Stimulated activated CD8-positive, alpha-beta memory T cell treated with anti-CD3 and anti-CD28 coated beads, Interleukin-7, amount 100 ng/mL, for 1 hour (primary cell): ENCODE measurements around the gene SET.
A peak's percentile ranks its signal among the peaks of the same experiment; 100 is the strongest.
"Not testable (repeated sequence)": the region's sequence is repeated elsewhere in the genome, so short reads cannot be mapped to it uniquely, and the experiment has no call there.

Experiments used
- DNase-seq, 2 donors: peaks; one replicate each; pipeline ENCODE4 v3.0.0-alpha.2; 2020; ENCODE audit warnings: low read depth in 2 of 2

Gene SET

DNA sequence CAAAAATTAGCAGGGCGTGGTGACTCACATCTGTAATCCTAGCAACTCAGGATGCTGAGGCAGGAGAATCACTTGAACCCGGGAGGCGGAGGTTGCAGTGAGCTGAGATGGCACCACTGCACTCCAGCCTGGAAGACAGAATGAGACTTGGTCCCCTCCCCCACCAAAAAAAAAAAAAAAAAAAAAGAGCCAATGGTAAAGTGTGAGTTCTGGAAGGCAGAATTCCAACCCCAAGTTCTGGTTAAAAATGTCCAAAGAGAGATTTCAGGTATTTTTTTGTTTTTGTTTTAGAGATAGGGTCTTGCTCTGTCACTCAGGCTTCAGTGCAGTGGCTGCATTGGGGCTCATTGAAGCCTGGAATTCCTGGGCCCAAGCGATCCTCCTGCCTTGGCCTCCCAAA, 1.6 kb upstream of the SET start:
- no peak for DNase-seq

DNA sequence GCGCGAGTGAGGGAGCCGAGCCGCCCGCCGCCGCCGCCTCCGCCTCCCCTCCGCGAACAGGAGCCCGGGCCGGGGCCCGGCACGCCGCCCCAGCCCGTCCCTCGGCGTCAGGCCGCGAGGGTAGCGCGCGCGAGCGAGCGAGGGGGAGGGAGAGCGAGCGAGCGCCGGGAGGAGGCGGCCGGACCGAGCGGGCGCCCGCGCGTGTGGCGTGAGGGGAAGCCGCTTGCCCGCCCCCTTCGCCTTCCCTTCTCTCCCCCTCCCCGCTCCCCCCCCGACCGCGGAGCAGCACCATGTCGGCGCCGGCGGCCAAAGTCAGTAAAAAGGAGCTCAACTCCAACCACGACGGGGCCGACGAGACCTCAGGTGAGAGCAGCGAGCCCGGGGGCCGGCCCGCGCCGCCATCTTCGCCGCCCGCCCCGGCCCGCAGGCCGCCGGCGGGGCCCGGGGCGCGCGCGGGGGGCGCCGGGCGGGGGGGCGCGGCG, 312 bp downstream of the SET start:
- peak in 1 of 2 donors; percentile 25 for DNase-seq

DNA sequence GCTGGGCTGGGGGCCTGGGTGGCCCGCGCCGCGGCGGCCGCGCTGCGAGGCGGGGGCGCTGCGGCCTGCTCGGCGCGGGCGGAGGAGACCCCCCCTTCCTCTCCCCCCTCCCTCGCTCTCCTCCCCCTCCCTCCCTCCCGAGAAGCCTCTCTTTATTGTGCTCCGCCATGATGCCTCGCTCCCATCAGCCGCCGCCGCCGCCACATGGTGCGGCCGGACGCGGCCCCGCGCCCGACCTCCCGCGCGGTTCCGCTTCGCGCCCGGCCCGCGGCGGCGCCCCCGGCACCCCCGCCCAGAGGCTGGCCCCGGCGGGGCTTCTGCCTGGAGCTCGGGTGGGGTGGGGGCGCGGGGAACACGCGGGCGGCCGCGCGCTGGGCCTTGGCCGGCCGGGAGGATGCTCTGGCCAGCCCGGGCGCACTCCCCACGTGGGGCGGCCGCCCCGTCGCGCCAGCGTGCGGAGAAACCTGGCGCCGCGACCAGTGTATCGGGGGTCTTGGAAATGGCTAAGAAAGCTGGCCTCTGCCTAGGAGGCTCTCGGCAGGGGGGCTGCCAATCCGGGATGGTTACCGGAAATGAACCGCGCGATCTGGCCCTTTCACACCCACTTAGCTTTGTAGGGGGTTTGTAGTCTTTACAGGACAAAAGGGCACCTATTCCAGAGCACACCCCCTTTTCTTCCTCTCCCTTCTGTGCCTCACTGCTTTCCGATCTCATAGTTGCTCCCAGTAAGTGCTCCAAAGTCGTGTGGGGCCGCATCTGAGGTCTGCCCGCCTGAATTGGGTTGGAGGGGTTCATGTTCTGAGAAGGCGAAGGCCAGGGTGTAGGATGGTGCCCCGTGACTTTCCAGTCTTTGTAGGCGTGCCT, 1.0 kb downstream of the SET start:
- no peak for DNase-seq

DNA sequence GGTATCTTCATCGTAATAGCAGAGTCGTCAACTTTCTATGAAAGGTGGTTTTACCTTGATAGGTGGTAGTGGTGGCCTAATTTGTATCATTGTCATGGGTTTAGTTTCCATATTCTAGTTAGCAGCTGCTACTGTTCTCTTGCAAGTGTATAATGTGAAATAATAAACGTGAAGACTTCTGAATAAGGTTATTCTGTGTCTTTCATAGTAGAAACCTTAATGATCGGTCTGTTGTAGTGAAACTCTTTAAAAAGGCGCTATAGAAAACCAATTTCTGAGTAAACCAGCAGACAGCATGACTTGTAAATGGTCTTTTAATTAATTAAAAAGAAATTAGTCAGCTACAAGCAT, 1.6 kb downstream of the SET start:
- no peak for DNase-seq

- DNase-seq: not testable (repeated sequence)
Observed at GRCh38 chr9:128693738-128694137, 4.7 kb downstream of the SET start.

DNA sequence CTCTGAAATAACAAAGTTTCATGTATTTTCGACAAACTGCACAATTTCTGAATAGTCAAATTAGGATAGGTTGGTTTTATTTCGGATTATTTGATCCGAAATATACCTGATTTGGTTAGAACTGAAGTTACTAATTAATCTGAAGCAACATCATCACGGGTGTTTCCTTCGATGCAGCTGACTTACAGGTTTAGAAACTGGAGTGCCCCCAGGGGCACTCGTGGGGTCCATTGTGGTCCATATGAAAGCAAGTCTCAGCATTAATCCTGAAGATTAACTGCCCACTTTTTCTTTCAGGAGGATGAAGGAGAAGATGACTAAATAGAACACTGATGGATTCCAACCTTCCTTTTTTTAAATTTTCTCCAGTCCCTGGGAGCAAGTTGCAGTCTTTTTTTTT, 5.3 kb downstream of the SET start:
- DNase-seq: no peak

- DNase-seq: no peak
Observed at GRCh38 chr9:128696923-128697707, 8.1 kb downstream of the SET start.

DNA sequence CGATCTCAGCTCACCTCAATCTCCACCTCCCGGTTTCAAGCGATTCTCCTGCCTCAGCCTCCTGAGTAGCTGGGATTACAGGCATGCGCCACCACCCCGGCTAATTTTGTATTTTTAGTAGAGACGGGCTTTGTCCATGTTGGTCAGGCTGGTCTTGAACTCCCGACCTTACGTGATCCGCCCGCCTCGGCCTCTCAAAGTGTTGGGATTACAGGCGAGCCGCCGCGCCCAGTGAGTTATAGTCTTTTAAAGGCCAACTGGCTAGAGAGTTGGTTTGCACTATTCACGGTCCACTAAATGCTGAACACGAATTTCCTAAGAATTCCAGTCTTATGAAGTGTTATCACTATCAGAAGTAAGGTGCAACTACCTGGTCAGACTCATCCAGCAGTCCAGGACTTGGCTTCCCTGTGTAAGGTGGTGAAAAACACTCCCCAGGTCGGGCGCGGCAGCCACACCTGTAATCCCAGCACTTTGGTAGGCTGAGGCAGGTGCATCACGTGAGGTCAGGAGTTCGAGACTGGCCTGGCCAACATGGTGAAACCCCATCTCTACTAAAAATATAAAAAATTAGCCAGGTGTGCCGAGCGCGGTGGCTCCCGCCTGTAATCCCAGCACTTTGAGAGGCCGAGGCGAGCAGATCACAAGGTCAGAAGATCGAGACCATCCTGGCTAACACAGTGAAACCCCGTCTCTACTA, 10.2 kb downstream of the SET start:
- not testable (repeated sequence) for DNase-seq

DNA sequence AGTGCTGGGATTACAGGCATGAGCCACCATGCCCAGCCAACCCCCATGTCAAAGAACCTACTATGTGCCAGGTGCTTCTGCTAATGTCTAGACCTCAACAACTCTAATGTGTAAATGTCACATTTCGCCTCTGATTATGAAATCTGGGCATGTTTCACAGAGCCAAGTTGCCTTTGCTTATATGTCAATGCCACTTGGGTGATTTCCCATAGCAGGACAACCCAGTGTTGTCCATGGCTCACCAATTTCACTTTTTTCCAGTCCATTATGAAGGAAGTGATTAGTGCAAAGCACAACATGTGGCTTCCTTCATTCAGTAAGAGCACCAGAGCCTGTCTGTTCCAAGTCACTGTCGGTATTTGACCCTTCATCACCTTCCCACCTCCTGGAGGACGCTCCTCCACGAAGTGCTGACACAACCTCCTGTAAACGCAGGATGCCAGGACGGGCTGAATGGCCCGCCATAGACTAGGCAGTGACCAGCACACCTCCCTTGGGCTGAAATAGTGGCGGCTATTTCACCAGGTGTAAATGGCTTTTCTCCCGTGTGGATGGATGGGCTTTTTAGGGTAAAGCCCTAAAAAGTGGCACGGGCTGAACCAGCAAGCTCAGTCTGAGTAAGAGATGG, 12.3 kb downstream of the SET start:
- no peak for DNase-seq

GRCh38 chr9:128702445-128702948, 13.5 kb downstream of the SET start, which contains the start of gene PKN3:
Gene PKN3, plus strand, starts transcription at chr9:128702503. Its CDS starts 413 bp downstream, at chr9:128702916.
- peak; percentile 73 to 80 for DNase-seq

GRCh38 chr9:128702949-128703615, 14.1 kb downstream of the SET start:
- no peak for DNase-seq

DNA sequence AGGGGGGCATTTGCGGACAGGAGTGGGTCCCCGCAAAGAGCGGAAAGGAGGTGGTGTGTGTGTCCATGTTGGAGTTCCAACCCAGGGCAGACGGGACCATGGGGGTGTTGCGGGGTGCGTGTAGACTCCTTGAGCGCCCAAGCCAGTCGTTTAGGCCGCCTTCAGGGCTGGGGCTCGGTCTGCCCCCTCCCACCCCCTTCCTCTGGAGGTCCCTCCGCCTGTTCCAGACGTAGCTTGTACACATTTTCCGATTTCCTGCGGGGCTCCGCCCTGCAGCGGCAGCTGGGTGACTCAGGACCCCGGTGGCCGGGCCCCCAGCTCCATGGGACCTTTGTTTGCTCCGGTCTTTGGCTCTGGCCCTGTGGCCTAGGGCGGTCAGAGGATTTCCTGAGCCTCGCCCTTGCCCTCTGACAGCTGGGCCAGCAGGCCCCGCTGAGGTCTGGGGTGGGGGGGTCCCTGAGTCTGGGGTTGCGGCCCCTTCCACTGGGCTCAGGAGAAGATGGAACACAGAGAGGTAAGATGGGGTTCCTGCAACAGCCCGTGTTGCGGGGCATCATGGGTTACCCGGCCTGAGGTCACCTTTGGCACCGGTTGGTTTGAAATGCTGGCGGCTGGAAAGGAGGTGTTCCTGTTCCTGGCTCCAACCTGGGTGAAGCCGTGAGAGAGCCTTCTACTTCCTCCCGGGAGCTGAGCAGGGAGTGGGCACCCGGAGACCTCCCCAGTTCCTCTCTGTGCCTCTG, 14.8 kb downstream of the SET start:
- DNase-seq: no peak

- no peak for DNase-seq
Observed at GRCh38 chr9:128704356-128704670, 15.3 kb downstream of the SET start.

GRCh38 chr9:128705051-128705965, 16.3 kb downstream of the SET start:
- DNase-seq: no peak

DNA sequence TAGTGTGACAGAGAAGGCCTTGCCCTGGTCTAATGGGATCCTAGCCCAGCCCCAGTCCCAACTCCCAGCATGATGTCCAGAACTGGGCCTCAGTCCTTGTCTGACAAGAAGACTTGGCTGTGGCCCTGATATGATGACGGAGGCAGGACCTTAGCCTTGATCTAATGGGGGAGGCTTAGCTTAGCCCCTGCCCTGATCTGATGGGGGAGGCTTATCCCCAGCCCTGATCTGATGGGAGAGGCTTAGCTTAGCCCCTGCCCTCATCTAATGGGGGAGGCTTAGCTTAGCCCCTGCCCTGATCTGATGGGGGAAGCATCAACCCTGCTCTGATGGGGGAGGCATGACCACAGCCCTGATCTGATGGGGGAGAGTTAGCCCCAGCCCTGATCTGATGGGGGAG, 17.0 kb downstream of the SET start:
- DNase-seq: no peak

DNA sequence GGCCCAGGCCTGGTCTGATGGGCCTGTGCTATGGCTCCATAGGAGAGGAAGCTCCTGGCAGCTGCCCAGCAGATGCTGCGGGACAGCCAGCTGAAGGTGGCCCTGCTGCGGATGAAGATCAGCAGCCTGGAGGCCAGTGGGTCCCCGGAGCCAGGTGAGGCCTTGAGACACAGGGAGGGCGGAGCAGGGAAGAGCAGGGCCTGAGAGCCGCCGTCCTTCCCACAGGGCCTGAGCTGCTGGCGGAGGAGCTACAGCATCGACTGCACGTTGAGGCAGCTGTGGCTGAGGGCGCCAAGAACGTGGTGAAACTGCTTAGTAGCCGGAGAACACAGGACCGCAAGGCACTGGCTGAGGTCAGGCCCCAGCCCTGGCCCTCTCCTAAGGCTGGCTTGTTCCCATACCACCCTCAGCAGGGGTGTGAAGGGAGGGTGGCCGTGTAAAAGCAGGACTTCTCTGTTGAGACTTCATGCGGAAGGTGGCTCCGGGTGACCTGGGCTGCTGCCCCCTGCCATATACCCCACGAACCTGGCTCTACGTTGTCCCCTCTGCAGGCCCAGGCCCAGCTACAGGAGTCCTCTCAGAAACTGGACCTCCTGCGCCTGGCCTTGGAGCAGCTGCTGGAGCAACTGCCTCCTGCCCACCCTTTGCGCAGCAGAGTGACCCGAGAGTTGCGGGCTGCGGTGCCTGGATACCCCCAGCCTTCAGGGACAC, 17.8 kb downstream of the SET start:
- no peak for DNase-seq

GRCh38 chr9:128707446-128707845, 18.4 kb downstream of the SET start:
- no peak for DNase-seq
